GM18520 (cell line): ENCODE data around the gene VGLL1.

Experiments used
- ATAC-seq: cut with Tn5 transposase; IDR thresholded peaks from one replicate; pipeline ENCODE4 v1.9.1; 2021; ENCODE audit not compliant: unreplicated experiment

Gene VGLL1, protein sequence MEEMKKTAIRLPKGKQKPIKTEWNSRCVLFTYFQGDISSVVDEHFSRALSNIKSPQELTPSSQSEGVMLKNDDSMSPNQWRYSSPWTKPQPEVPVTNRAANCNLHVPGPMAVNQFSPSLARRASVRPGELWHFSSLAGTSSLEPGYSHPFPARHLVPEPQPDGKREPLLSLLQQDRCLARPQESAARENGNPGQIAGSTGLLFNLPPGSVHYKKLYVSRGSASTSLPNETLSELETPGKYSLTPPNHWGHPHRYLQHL

DNA sequence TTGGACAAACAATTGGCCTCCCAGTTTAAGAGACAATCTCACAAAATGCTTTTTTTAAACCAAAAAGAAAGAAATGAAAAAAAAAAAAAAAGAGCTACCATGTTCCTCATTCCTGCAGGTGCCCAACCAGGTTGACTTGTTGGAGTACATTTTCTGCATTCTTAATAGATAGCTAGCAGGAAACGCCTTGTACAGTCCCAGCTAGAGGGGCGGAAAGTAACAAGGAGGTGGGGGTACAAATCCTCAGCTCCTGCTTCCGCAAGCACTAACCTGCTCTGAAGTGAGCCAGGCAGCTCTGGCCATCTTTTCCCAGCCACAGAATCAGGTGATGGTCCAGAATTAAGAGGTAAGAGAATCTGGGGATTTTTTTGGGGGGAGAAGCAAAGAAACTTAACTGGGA lies at the start of gene VGLL1:
VGLL1 (plus strand) TSS at position 265 of the 400 bp plus-strand sequence. CDS start 3,806 bp downstream, outside the sequence.
- no peak for ATAC-seq

- no peak for ATAC-seq
These were observed 44.4 kb upstream of the VGLL1 start, which contains the start of gene BRS3 for GRCh38 chrX:136487647-136488046. Gene BRS3 (plus strand): TSS chrX:136487947. CDS start chrX:136488115, 168 bp downstream.

DNA sequence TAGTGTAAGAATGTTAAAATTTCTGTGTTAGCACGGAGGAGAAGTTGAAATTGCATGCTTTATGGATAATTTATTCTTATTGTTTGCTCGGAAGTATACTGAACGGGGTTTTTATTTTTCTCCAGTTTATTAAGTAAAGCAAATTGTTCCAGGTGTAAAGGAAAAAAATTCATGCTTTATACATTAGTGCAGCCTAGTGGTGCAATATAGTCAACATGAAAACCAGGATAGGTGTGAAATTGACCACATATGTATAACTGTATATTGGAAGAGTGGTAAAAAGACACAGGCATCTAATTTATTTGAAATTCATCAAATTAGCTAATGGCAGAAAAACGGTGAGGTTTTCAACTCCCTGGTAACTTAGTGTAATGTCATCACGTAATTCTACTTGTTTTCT lies 43.3 kb upstream of the VGLL1 start:
- no peak for ATAC-seq

- ATAC-seq, result no peak
These were observed 40.2 kb upstream of the VGLL1 start for GRCh38 chrX:136491832-136492231.

- no peak for ATAC-seq
These were observed 39.0 kb upstream of the VGLL1 start for GRCh38 chrX:136493011-136493410.

DNA sequence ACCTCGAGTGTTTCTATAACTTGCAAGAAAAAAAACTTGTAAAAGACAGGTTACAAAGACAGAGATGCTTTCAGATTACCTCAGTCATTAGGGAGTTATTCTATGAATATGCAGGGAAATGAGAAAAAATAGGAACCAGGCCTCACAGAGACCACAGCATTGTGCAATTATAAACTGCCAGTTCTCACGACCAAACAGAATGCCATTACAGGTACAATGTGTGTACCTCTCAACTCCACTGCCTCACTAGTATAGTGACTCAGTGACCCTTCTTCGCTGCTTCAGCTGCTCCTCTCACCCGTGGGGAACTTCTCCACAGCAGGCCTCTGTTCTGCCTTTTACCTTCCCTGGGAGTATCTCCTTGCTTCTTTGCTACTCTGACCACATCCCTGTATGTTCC lies 37.0 kb upstream of the VGLL1 start:
- no peak for ATAC-seq

DNA sequence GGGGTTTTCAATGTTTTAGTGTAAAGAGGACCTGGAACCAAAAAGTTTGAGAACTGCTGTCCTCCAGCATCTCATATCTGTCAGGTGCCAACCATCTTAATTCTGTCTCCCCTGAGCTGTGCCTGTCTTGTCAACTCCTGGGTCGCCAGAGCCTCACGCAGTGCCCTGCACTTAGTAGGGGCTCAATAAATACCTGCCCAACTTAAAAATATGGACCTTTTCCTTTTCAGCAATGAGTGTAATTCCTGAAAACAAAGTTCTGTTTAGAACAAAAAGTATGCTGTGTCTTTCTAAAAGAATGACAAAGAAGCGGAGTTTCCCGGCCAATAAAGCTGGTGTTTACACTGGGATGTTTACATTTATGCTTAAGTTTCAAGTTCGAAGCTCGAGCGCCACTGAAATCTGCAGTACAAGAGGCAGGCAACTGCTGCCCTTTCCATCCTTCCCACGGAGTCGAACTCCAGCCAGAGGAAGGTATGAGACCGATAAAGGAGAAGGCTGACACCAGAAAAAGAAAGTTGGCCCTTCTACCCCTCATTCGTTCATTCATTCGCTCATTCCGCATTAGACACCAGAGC lies 35.7 kb upstream of the VGLL1 start:
- no peak for ATAC-seq

DNA sequence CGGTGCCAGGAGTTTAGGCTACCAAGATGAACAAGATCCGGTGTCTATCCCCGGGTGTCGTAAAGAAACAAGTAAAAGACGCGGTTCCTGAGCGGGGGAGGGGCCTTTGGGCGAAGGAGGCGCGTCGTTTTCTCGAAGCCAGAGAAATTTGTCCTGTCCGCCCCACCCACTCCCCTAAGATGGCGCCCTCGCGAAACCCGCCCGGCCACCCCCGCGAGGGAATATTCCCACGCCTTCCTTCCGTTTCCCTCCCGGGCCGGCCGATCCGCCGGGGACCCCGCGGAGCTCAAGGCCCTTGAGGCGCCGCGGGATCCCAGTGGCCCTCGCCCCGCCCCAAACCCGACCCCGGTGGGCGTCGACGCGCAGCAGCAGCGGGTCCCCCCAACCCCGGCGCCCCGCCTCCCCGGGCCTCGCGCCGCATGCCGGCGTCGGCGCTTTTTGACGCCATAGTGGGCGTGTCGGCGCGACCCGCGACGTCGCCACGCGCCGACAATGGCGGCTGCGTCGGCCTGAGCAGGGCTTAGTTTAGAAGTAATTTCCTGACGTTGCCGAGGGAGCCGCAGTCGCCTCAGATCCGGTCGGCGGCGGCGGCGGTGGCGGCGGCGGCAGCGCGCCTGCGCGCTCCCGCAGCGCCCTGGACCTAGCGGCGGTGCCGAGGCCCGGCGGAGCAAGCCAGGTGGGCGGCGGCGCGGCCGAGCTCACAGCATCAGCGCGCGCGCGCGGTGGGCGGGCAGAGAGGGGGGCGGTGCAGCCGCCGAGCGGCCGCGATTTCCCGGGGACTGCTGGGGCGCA lies 35.1 kb upstream of the VGLL1 start:
- peak; percentile 80 for ATAC-seq

DNA sequence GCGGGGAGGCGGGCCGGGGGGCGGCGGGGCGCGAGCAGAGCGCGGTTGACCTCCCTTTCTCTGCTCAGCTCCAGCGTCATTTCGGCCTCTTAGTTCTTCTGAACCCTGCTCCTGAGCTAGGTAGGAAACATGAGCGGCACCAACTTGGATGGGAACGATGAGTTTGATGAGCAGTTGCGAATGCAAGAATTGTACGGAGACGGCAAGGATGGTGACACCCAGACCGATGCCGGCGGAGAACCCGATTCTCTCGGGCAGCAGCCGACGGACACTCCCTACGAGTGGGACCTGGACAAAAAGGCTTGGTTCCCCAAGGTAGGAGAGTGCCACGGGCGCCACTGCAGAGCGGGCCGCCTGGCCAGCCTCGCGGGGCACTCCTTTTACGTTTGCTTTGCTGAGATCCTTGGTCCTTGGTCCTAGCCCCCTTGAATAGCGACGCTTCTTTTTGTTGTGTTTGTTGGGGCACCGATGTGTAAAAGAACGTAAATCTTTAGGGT lies 34.4 kb upstream of the VGLL1 start, which contains the start of gene HTATSF1:
HTATSF1 (plus strand) TSS at position 37 of the 497 bp plus-strand sequence; CDS start at position 130, 93 bp downstream.
- no peak for ATAC-seq

- no peak for ATAC-seq
These were observed 12.9 kb upstream of the VGLL1 start for GRCh38 chrX:136519069-136519468.

DNA sequence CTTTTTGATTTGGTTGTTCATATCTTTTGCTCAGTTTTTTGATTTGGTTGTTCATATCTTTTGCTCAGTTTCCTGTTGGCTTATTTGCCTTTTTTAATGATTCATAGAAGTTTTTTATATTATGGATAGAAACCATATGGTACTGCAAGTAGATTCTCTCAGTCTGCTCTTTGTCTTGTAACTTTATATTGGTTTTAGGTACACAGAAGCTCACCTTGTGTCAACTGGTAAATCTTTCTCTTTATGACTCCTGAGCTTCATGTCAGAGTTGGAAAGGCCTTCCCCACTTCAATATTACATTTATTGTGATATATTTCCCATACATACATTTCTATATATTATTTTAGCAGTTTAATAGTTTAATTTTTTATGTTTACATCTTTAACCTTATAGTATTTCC lies 8.2 kb upstream of the VGLL1 start:
- ATAC-seq, result no peak

- no peak for ATAC-seq
These were observed 6.0 kb upstream of the VGLL1 start for GRCh38 chrX:136525738-136526606.

- no peak for ATAC-seq
These were observed 3.2 kb upstream of the VGLL1 start for GRCh38 chrX:136528645-136529315.

- no peak for ATAC-seq
These were observed 2.2 kb upstream of the VGLL1 start for GRCh38 chrX:136529795-136530194.

DNA sequence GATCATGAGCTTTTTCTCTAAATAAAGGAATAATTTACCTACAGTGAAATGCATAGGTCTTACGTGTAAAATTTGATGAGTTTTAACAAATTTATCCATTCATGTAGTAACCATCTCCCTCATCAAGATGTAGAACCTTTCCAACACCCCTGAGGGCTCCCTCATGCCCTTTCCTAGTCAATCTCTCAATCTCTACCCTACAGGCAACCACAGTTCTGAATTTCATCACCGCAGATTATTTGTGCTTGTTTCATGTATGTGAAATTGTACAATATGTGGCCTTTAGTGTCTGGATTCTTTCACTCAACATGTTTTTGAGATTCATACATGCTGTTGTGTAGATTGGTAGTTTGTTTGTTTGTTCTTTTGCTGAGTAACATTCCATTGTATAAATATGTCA lies 2.1 kb downstream of the VGLL1 start:
- no peak for ATAC-seq

DNA sequence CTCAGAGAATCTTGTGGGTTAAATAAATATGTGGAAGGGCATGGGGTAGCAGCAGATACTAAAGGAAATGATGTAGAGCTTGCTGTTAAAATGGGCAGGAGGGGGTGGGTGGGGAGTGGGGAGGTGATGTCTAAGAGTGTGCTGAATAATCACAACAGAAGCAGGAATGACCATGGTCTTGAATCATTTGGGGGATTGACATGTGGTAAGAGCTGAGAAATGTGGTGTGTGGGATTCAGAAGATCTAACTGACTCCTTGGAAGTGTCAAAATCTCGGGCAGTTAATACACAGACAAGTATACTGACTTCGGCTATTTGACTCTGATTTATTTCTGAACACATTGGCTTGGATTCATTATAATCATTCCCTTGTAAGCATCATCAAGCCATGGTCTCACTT lies 6.8 kb downstream of the VGLL1 start:
- no peak for ATAC-seq

GRCh38 chrX:136540226-136540625 lies 8.2 kb downstream of the VGLL1 start:
- no peak for ATAC-seq

DNA sequence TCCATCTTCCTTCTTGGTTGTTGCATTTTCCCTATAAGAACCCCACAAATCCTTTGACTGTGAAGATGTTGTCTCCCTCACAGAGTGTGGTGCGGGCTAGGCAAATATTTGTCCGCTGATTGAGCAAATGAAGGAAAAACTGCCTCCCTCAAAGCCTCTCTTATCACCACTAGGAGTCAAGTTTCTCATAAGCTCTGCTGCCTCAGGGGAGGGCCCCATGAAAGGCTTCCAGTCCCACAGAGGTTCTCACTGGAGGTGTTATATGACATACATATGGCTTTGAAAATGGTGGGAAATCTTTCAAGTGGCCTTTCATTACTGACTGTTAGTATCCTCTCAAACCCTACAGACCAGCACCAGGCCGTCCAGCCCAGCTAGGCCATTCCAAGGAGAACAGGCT lies 9.3 kb downstream of the VGLL1 start:
- ATAC-seq, result no peak

- no peak for ATAC-seq
These were observed 10.3 kb downstream of the VGLL1 start for GRCh38 chrX:136542281-136542680.

DNA sequence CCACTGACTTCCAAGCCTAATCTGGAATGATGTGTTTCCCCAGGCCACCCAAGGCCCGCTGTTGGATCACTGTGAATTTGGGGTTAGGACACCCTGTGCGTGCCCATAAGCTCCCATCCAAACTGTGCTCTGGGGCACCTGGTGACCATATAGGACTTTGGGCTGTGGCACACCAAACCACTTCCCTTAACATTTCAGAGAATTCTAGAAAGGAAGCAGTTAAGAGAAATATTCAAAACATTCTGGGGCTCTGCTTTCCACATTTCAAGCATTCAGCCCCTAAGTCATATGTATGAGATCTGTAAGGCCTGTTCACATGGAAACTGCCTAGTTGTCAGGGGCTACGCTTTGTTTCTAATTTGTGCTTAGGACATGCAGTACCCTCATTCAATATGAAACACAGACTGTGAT lies 14.4 kb downstream of the VGLL1 start:
- ATAC-seq, result no peak
